HG02623 (cell line): ENCODE measurements around the gene GSG1L.

Source experiments
- ATAC-seq: cut with Tn5 transposase; IDR thresholded peaks from one replicate; pipeline ENCODE4 v1.9.1; 2021; ENCODE audit warnings: moderate library complexity; ENCODE audit not compliant: unreplicated experiment

Gene GSG1L

GRCh38 chr16:28092721-28093384 is 29.3 kb upstream of the GSG1L start:
- no peak for ATAC-seq

DNA sequence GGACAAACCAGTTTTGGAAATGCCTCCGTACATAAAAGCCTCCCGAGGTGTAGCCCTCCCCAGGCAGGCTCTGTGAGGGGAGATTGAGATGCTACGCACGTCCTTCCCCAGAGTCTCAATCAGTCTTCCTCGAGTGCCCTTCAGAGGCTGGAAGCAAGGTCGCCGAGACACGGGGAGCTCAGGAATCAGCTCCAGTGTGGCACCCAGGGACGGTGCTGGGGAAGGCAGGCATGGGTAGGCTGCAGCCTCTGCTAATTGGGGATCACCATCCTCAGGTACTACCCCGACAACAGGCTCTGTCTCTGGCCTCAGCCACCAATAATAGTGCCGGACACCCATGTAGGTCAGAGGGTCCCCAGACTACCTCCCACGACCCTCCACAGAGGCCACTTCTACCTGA is 28.1 kb upstream of the GSG1L start:
- no peak for ATAC-seq

DNA sequence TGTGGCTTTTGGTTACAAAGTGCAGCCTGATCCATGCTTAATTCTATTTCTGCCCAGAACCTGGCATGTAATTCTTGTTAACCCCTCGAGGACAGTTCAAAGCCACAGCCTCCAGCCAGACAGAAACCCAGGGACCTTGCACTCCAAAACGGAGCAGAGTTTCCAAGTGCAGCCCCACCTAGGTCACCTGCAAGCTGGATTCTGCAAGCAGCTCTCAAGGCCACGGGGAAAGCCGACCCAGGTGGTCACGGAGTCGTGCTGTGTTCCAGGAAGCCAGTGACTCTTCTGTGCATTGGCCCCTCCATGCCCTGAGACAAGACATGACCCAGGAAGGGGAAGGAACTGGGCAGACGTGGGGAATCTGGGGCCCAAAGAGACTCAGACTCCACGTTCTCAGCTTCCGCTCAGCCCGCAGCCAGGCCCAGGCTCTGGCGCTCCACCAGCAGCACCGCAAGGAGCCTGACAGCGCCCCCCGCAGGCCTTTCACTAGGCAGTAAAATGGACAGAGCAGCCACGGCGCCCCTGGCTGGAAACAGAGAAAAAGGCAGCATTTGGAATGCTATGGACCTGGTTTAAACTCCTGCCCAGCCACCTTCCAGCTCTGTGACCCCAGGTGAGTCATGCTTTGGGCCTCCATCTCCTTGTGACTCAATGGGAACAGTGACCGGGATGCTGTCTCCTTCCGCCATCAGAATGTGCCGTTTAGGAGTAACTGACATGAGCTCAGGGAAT is 27.3 kb upstream of the GSG1L start:
- no peak for ATAC-seq

GRCh38 chr16:28089992-28090365 is 26.5 kb upstream of the GSG1L start:
- no peak for ATAC-seq

DNA sequence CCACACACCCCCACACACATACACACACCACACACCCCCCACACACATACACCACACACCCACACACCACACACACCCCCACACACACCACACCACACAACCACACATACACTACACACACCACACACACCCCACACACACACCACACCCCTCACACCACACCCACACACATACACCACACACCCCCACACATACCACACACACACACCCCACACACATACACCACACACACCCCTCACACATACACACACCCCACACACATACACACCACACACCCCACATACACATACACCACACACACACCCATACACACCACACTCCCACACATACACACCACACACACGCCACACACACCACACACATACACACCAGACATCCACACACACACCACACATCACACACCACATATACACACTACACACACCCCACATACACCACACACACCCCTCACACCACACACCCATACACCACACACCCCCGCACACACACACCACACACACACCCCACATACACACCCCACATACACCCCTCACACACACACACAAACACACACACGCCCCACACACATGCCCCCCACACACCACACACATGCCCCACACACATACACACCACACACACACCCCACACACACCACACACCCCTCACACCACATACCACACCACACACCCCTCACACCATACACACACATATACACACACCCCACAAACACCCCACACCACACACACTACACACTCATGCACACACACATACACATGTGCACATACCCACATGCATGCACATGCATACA is 25.9 kb upstream of the GSG1L start:
- no peak for ATAC-seq

- ATAC-seq, result no peak
Observed at GRCh38 chr16:28087675-28088300, 24.3 kb upstream of the GSG1L start.

GRCh38 chr16:28087140-28087660 is 23.7 kb upstream of the GSG1L start:
- no peak for ATAC-seq

DNA sequence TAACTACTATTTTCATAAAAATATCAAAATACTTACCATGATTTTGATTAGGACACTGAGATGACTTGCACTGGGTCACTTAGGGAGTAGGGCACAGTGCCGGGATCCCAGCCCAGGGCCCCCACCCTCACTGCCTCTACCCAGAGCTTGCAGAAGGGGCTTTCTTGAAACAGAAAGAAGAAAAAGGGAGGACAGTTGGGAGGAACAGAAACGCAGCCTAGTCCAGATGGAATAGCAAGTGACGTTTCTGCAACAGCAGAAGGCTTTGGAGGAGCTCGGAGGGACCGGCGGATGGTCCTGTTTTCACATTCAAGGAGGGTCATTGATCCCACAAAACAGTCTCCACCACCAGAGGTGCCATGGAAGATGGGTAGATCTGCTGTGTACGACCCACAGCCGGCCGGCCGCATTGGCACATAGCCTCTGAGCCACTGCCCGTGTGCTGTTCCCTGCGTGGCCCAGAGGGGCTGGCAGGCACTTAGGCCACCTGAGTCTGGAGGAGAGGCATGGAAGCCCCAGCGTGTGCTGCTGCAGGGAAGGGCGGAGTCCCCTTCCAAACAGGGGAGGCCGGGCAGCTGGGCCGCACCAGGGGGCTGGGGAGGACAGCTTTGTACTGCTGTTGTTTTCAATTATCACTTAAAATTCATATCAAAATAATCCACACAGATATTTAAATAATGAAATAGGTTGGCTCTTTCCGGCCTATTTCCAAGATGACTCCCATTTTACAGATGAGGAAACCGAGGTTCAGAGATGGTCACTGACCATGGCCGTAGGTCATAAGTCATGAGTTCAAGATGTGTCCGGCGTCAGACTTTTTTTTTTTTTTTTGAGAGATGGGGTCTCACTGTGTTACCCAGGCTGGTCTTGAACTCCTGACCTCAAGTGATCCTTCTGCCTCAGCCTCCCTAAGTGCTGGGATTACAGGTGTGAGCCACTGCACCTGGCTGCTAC is 22.9 kb upstream of the GSG1L start:
- no peak for ATAC-seq

GRCh38 chr16:28085389-28086171 is 22.1 kb upstream of the GSG1L start:
- no peak for ATAC-seq

DNA sequence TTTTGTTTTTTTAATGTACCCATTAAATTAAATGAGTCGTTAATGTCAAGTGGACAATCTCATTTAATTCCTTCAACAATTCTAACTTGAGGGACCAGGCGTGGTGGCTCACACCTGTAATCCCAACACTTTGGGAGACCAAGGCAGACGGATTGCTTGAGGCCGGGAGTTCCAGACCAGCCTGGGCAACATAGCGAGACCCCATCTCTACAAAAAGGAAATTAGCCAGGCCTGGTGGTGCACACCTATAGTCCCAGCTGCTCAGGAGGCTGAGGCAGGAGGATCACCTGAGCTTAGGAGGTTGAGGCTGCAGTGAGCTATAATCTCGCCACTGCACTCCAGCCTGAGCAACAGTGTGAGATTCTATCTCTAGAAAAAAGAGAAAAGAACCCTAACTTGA is 20.7 kb upstream of the GSG1L start:
- no peak for ATAC-seq

DNA sequence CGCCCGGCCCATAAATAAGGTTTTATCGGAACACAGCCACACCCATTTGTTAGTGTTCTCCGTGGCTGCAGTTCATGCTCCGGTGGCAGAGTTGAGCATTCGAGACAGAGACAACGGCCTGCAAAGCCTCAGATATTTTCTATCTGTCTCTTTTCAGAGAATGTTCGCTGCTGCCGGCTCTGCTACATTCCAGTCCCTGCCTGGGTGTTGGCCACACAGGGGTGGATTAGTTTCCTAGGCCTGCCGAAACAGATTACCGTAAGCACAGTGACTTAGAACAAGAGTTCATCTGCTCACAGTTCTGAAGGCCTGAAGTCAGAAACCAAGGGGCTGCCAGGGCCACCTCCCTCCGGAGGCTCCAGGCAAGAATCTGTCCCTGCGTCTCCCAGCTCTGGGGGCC is 19.1 kb upstream of the GSG1L start:
- ATAC-seq, result no peak

- no peak for ATAC-seq
Observed at GRCh38 chr16:28081391-28081968, 18.0 kb upstream of the GSG1L start.

GRCh38 chr16:28078261-28078660 is 14.7 kb upstream of the GSG1L start:
- no peak for ATAC-seq

- ATAC-seq, result no peak
Observed at GRCh38 chr16:28073836-28074235, 10.3 kb upstream of the GSG1L start.

DNA sequence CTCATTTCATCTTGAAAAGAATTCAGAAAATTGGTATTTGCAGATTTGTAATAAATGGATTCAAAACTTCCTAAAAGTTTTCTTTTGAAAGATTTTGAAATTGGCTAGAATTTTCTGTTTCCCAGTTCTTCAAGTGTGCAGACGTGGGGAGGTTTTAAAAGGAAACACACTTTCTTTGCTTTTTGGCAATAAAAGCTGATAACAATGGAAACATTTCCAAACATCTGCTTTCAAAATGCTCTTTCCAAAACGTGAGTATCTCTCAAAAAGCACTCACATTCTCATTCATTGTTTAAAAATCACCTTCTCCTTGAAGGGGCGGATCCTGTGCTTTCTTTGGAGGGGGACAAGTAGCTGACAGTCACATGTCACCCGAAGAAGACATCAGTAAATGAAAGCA is 8.6 kb upstream of the GSG1L start:
- ATAC-seq, result no peak

GRCh38 chr16:28069971-28070794 is 6.7 kb upstream of the GSG1L start:
- ATAC-seq, result no peak

DNA sequence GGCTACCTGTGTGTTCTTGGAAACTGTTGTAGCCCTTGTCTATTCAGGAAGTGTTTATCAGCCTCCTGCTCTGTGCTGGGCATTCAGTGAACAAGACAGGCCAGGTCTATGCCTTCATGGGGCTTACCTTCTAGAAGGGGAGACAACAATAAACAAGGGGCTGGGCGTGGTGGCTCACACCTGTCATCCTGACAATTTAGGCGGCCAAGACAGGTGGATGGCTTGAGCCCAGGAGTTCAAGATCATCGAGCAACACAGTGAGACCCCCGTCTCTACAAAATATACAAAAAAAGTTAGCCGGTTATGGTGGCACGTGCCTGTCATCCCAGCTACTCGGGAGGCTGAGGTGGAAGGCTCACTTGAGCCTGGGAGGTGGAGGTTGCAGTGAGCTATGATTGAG is 5.5 kb upstream of the GSG1L start:
- ATAC-seq, result no peak
